ENCODE measurements around the gene RYR2.

- TF ChIP-seq CTCF (IDR thresholded peaks at IDR 0.05) (no peak), EP300 (IDR thresholded peaks at IDR 0.05) (no peak), POLR2A (IDR thresholded peaks at IDR 0.05) (no peak)
Measured at GRCh38 chr1:237244778-237245177, 202.8 kb downstream of the RYR2 start.
